Measurements from ENCODE around the gene CREBL2. TPM values are rescaled to one million over a fixed set of nuclear protein-coding genes. Genes with fewer than 3 reads are reported as not detected.

The CREBL2 gene
- total and polyA plus RNA-seq, 2 donors, result 29.7 to 39.0 TPM

- H3K4me3 ChIP-seq (ENCODE audit: low read depth, low read length), result no peak overlapping the region
- no peak overlapping the region for H3K27ac ChIP-seq (ENCODE audit: low read depth)
- no peaks in the 10 kb centered on the region for H3K4me1 ChIP-seq (ENCODE audit: insufficient read depth)
- no peak for DNase-seq (ENCODE audit: extremely low spot score)
- 69% methylated on average over 3 of the region's 3 CpGs for WGBS
- no peaks in the 10 kb centered on the region for H3K36me3 ChIP-seq (ENCODE audit: insufficient read depth)
Observed at GRCh38 chr12:12654691-12655460, 43.2 kb downstream of the CREBL2 start.

- no peaks in the 10 kb centered on the region for H3K36me3 ChIP-seq (ENCODE audit: insufficient read depth)
- no peak for DNase-seq (ENCODE audit: extremely low spot score)
- H3K4me1 ChIP-seq (ENCODE audit: insufficient read depth), result no peaks in the 10 kb centered on the region
- H3K27ac ChIP-seq (ENCODE audit: low read depth), result no peak overlapping the region
- no peak overlapping the region for H3K4me3 ChIP-seq (ENCODE audit: low read depth, low read length)
- 53% methylated on average over 3 of the region's 3 CpGs for WGBS
Observed at GRCh38 chr12:12660201-12660600, 48.5 kb downstream of the CREBL2 start.

- 68% methylated on average over 7 of the region's 7 CpGs for WGBS
- no peak for DNase-seq (ENCODE audit: extremely low spot score)
- H3K4me3 ChIP-seq (ENCODE audit: low read depth, low read length), result no peak overlapping the region
- H3K4me1 ChIP-seq (ENCODE audit: insufficient read depth), result no peaks in the 10 kb centered on the region
- H3K27ac ChIP-seq (ENCODE audit: low read depth), result no peak overlapping the region
- H3K36me3 ChIP-seq (ENCODE audit: insufficient read depth), result no peaks in the 10 kb centered on the region
Observed at GRCh38 chr12:12661086-12661856, 49.6 kb downstream of the CREBL2 start.

- 93% methylated on average over 15 of the region's 15 CpGs for WGBS
- H3K4me3 ChIP-seq (ENCODE audit: low read depth, low read length), result no peak overlapping the region
- no peak overlapping the region for H3K27ac ChIP-seq (ENCODE audit: low read depth)
- no peak for DNase-seq (ENCODE audit: extremely low spot score)
- no peaks in the 10 kb centered on the region for H3K36me3 ChIP-seq (ENCODE audit: insufficient read depth)
- H3K4me1 ChIP-seq (ENCODE audit: insufficient read depth), result no peaks in the 10 kb centered on the region
Observed at GRCh38 chr12:12663644-12664294, 52.1 kb downstream of the CREBL2 start.

GRCh38 chr12:12665194-12665593 lies 53.5 kb downstream of the CREBL2 start:
- no peak for DNase-seq (ENCODE audit: extremely low spot score)
- WGBS, result 77% methylated on average over 13 of the region's 13 CpGs
- Histone ChIP-seq H3K27ac (ENCODE audit: low read depth) (no peak overlapping the region), H3K4me1 (ENCODE audit: insufficient read depth) (no peaks in the 10 kb centered on the region), H3K4me3 (ENCODE audit: low read depth, low read length) (no peak overlapping the region), H3K36me3 (ENCODE audit: insufficient read depth) (no peaks in the 10 kb centered on the region)

GRCh38 chr12:12668005-12668404 lies 56.3 kb downstream of the CREBL2 start:
- Histone ChIP-seq H3K27ac (ENCODE audit: low read depth) (no peak overlapping the region), H3K4me1 (ENCODE audit: insufficient read depth) (no peaks in the 10 kb centered on the region), H3K4me3 (ENCODE audit: low read depth, low read length) (no peak overlapping the region), H3K36me3 (ENCODE audit: insufficient read depth) (no peaks in the 10 kb centered on the region)
- DNase-seq (ENCODE audit: extremely low spot score), result no peak
- 83% methylated on average over 1 of the region's 1 CpG for WGBS

GRCh38 chr12:12669020-12669419 lies 57.3 kb downstream of the CREBL2 start:
- no peaks in the 10 kb centered on the region for H3K36me3 ChIP-seq (ENCODE audit: insufficient read depth)
- no peaks in the 10 kb centered on the region for H3K4me1 ChIP-seq (ENCODE audit: insufficient read depth)
- H3K4me3 ChIP-seq (ENCODE audit: low read depth, low read length), result no peak overlapping the region
- WGBS, result 93% methylated on average over 2 of the region's 2 CpGs
- no peak overlapping the region for H3K27ac ChIP-seq (ENCODE audit: low read depth)
- no peak for DNase-seq (ENCODE audit: extremely low spot score)

GRCh38 chr12:12671850-12672660 lies 60.4 kb downstream of the CREBL2 start:
- no peak for DNase-seq (ENCODE audit: extremely low spot score)
- Histone ChIP-seq H3K27ac (ENCODE audit: low read depth) (no peak overlapping the region), H3K4me1 (ENCODE audit: insufficient read depth) (no peaks in the 10 kb centered on the region), H3K36me3 (ENCODE audit: insufficient read depth) (no peaks in the 10 kb centered on the region), H3K4me3 (ENCODE audit: low read depth, low read length) (no peak overlapping the region)
- 63% methylated on average over 8 of the region's 8 CpGs for WGBS

- no peak overlapping the region for H3K27ac ChIP-seq (ENCODE audit: low read depth)
- H3K4me1 ChIP-seq (ENCODE audit: insufficient read depth), result no peaks in the 10 kb centered on the region
- no peaks in the 10 kb centered on the region for H3K36me3 ChIP-seq (ENCODE audit: insufficient read depth)
- no peak for DNase-seq (ENCODE audit: extremely low spot score)
- H3K4me3 ChIP-seq (ENCODE audit: low read depth, low read length), result no peak overlapping the region
- WGBS, result 72% methylated on average over 3 of the region's 3 CpGs
Observed at GRCh38 chr12:12673296-12673695, 61.6 kb downstream of the CREBL2 start.

GRCh38 chr12:12676605-12677004 lies 64.9 kb downstream of the CREBL2 start:
- H3K27ac ChIP-seq (ENCODE audit: low read depth), result no peak overlapping the region
- no peaks in the 10 kb centered on the region for H3K36me3 ChIP-seq (ENCODE audit: insufficient read depth)
- no peak overlapping the region for H3K4me3 ChIP-seq (ENCODE audit: low read depth, low read length)
- 36% methylated on average over 3 of the region's 3 CpGs for WGBS
- no peak for DNase-seq (ENCODE audit: extremely low spot score)
- no peaks in the 10 kb centered on the region for H3K4me1 ChIP-seq (ENCODE audit: insufficient read depth)

- no peak overlapping the region for H3K27ac ChIP-seq (ENCODE audit: low read depth)
- no peak for DNase-seq (ENCODE audit: extremely low spot score)
- no peaks in the 10 kb centered on the region for H3K4me1 ChIP-seq (ENCODE audit: insufficient read depth)
- WGBS, result 83% methylated on average over 5 of the region's 5 CpGs
- no peak overlapping the region for H3K4me3 ChIP-seq (ENCODE audit: low read depth, low read length)
- no peaks in the 10 kb centered on the region for H3K36me3 ChIP-seq (ENCODE audit: insufficient read depth)
Observed at GRCh38 chr12:12681061-12681765, 69.5 kb downstream of the CREBL2 start.

- Histone ChIP-seq H3K4me1 (ENCODE audit: insufficient read depth) (no peaks in the 10 kb centered on the region), H3K27ac (ENCODE audit: low read depth) (no peak overlapping the region), H3K4me3 (ENCODE audit: low read depth, low read length) (no peak overlapping the region), H3K36me3 (ENCODE audit: insufficient read depth) (no peaks in the 10 kb centered on the region)
- no peak for DNase-seq (ENCODE audit: extremely low spot score)
Observed at GRCh38 chr12:12682284-12682683, 70.6 kb downstream of the CREBL2 start.

All from urinary bladder (tissue), 4 donors.